ENCODE measurements around the gene KCNIP4.

DNA sequence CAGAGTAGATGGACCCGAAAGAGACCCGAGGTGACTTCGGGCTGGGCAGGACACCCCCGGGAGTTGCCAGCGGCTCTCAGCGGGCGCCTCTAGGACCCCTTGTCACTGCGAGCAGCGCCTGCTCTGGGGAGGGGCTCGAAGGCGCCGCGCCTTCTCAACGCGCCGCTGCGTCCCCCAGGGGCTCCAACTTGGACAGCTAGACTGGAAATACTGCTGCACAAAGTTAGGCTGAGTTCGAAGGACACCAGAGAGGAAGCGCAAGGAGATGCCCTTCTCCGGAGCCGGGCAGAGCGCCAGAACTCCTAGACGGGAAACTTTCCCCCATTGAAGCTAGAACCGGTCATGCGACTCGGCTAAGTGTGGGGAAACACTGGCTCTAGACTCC lies 493 bp upstream of the KCNIP4 start:
- TF ChIP-seq POLR2AphosphoS5 (IDR thresholded peaks at IDR 0.05; ENCODE audit: borderline replicate concordance, low read depth, low read length) (no peak), EZH2 (IDR thresholded peaks at IDR 0.05) (no peak)
